ENCODE results near the gene C1orf116.

Gene C1orf116

DNA sequence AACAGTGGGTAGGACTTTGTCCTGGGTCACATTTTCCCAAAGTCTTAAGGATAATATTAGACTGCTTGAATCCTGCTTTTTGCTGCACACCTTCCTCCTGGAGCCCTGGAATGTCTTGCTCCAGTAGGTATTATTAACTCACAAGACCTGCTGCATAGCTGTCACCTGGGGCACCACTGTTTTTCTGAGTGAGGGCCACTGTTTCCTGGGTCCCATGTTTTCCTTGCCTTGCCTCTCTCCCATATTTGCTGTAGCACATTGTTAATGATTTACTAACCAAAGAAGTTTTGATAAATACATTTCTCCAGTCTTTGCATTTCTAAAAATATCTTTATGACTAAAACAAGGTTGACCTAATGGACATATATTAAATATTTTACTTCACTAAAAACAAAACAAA is 39.8 kb downstream of the C1orf116 start:
- no peak for DNase-seq (ENCODE audit: low read depth)

DNA sequence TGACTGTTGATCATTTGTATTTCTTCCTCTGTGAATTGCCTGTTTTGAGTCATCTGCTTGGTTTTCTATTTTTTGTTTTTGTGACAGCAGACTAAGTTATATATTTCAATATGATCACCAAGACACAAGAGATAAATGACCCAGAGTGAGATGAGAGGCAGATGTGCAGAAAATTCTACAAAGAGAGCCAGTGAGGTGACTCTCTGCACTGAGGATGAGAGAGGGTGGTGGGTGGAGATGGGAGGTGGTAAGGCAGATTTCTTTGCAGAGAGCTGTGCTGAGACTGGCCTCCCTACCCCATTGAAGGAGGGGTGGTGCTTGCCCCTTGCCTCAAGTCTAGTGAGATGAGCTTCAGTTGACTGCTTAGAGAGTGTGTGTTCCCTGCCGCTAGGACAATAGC is 44.7 kb downstream of the C1orf116 start:
- no peak for DNase-seq (ENCODE audit: low read depth)

DNA sequence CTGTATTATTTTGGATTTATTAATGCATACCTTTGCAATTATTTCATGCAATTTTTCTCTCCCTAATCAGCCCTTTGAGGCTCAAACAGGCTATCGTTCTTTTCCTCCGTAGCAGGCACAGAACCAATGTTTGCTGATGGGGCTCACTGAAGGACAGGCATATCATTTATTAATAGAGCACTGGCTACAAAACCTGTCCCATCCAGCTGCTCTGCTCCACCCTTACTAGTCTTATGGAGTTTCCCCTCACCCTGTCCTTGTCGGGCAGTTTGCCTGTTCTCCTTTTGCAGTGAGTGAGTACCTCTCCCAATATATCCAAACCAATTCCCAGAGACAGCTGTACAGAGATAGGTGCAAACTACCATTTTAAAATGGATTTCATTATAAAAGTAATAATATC is 45.7 kb downstream of the C1orf116 start:
- DNase-seq (ENCODE audit: low read depth), result no peak

DNA sequence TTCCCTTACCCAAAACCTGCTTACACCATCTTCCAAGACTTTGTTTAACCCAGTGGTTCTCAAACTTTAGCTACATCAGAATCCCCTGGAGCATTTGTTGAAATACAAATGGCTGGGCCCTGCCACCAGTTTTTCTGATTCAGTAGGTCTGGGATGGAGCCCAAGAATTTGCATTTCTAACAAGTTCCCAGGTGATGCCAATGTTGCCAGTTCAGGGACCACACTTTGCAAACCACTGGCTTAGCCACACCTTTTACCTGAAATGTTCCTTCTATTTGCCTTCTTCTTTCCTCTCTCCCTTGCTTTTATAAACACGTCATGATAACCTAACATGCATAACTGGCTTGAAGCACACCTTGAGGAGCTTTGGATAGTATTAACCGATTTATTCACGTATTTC is 46.2 kb downstream of the C1orf116 start:
- no peak for DNase-seq (ENCODE audit: low read depth)

DNA sequence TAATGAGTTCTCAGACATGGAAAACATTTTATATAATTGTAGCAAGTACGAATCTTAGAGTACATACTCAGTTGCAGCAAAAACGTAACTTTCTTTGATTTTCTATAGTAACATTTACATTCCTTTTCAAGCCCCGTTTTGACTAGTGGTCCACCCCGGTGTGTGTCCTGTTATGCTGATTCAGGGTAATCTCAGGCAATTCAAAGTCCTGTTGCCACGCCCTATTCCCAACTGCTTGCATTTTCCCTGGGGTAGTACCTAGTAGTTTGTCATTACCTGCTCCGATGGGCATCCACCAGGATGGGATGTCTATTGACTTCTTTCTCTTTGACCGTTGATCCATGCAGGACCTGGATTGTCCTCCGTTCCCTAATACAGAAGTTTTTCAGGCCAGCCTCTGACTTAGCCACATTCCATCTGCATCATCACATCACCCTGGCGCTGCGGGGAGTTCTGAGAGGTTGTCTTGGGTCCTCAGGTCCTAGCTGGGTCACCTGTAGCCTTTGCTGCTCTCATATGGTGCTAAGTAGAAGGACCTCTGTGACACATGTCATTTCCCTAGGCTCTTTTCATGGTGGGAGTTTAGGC is 47.3 kb downstream of the C1orf116 start:
- no peak for DNase-seq (ENCODE audit: low read depth)

DNA sequence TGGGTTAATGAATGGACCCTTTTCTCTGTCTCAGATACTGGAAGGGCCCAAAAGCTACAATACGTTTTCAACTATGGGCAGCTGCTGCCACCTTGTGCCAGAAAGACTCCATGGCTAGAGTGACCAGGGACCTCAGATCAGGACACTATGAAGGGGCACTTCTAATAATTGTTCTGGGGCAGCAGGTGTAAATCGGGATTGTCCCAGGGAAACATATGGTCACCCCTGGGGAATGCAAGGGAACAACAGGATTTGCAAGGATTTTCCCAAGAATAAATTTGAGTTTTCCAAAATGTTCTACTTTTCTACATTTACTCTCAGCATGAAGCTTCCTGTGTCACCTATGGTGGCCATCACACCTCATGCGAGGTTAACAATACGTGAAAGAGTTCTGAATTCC is 50.3 kb downstream of the C1orf116 start:
- DNase-seq (ENCODE audit: low read depth), result peak; percentile 18

DNA sequence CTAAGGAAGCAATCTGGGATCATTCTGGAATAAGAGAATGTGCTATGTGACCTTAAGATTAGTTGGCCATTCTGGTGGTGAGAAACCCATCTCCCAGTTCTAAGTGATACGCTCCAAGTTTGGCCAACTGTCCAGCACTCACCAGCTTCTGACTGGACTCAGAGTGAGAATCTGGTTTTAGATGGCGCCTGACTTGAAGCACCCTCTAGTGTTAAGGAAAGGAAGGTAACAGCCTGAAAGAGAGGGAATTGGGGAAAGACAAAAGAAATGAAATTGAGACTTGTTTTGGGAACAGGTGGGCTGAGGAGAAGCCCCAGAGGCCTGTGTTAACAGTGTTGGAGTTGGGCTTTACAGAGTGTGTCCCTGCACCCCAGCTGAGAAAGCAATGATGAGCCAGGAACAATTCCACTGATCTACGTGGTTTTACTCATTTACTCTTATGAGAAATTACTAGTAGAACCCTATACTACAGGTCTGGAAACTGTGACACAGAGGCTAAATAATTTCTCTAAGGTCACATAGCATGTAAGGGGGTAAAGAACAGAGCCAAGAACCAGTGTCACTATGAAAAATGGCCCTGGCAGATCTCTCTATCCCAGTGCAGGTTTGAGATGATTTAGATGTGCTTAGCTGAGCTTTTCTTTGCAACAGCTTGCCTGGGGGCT is 53.0 kb downstream of the C1orf116 start:
- no peak for DNase-seq (ENCODE audit: low read depth)

DNA sequence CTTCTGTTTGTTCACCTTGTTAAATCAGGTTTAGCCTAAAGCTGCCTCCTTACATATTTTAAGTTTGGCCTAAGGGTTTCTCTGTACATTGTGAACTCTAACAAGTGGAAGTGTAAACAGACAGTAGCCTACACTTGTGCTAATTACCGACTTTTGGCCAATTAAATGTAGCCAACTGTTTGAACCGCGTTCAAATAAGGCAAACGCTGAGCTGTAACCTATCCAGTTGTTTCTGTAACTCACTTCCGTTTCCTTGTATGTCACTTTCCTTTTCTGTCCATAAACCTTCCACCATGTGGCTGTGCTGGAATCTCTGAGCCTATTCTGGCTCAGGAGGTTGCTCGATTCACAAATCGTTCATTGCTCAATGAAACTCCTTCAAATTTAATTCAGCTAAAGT is 54.3 kb downstream of the C1orf116 start:
- no peak for DNase-seq (ENCODE audit: low read depth)

DNA sequence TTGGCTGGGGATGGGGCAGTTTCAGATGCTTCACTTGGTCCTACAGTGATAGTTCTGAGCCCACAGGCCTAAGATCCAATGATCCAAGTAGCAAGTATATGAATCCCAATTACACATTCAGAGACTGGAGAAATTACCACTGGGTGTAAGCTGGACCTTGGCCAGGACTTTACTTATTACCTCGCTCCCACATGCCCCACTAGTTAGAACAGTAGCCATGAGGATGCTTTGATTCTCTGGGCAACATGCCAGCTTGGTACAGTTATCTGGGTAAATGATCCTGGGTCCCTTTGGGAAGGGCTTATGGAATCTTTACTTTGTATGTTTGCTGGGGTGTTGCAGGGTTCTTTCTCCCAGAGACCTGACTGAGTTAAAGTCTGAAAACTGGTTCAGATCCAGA is 57.2 kb downstream of the C1orf116 start:
- DNase-seq (ENCODE audit: low read depth), result no peak

DNA sequence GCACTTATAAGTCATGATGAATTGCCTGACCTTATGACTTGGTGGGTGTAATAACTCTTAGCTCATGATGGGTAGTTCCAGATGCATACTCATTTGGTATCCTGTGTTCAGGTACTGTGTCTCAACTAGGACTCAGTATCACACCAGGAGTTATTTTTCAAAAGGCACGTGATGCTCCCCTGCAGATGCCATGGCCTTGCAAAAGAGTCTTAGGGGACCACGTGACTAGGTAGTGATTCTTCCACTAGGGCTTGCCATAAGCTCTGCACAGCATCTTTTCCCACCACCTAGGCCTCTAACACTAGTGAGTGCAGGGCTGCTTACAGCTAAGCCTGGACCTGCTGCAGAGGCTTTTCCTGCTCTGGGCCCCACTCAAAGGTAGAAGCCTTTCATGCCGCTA is 58.4 kb downstream of the C1orf116 start:
- no peak for DNase-seq (ENCODE audit: low read depth)

DNA sequence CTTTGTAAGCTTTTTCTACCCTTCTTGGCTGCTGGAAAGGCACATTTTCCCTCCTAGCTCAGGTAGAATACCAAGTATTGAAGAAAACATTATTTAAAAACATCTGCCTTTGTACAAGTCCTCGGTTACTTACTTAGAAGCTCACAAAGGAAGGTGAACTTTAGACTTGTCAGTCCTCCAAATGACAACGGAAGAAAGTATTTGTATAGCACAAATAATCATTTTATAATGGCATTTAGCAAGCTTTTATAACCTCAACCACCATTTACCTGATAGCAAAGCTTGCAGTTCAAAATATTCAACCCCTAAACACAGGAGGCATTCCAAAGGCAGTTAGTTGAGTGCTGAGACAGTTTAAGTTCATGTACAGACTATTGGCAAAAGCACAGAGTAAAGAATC is 59.8 kb downstream of the C1orf116 start:
- DNase-seq (ENCODE audit: low read depth), result no peak

DNA sequence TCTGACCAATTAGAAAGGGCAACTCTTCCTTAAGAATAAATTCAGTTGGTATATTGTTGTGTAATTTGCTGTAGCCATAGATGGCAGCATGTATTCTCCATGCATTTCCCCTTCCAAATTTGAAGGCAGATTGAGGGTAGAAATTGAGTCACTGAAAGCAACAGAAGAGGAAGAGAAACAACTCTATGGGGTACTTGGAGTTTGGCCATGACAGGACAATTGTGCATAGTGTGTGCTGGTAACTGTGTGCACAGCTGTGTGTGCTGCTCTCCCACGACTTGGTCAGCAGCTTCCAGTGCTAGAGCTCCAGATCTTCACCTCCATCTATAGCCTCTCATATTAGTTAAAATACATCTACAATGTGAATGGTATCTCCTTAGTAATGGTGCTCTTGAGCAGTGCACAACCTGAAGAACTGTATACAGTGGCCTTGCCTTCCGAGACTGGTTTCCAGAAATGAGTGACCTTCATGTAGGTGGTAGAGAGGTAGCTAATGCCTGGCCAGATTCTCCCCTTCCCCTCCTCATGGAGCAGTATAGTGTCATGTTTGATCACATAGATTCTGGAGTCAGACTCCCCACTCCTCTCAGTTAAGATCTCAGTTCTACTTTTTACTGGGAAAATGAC is 61.4 kb downstream of the C1orf116 start:
- DNase-seq (ENCODE audit: low read depth), result no peak

DNA sequence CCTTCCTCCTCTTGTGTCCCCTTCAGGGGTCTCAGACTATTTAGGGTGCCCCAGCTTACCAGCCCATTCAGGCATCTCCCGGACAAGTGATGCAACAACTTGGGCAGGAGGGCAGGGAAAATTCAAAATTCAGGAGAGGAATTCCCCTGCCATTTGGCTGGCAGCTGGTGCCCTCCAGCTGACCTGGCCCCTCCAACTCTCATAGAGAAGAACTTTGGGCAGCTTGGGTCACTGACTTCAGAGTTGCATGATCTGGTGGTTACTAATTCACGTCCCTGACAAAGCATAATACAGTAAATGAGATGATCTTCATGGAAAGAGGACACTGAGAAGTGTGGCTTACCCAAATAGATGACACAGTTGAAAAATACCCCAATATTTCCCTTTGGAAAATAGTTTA is 62.1 kb downstream of the C1orf116 start, which contains the start of gene FCAMR:
Gene FCAMR (minus strand): TSS at position 15 of the 400 bp plus-strand sequence. CDS start 335 bp downstream, outside the sequence.
- no peak for DNase-seq (ENCODE audit: low read depth)

DNA sequence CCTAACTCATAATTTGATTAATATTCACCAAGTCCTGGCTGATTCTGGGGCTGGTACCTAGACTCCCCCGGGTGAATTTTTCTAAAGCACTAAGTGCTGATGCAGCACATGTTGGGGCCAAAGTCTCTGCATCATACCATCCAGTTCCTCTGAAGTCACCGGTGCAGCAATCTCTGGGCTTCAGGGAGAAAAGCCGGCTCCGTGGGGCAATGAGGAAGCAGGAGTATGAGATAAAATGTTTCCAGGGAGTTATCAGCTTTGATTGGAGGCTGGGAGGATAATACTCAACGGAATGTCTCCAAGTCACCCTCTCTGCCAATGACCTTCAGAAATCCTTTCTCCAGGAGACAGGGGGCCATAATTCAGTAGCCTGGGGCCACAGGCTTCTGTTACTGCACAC is 63.5 kb downstream of the C1orf116 start:
- DNase-seq (ENCODE audit: low read depth), result no peak
